Kidney epithelial cell (primary cell): ENCODE measurements around the gene HLCS. TPM values are rescaled to one million over a fixed set of nuclear protein-coding genes. Genes with fewer than 3 reads are reported as not detected.

Experiments used
- DNase-seq: peaks from one replicate; pipeline ENCODE4 v3.0.0-alpha.2; 2010; ENCODE audit warnings: low read depth
- H3K27me3 ChIP-seq: 2 replicates; pipeline ENCODE4 v1.6.0; 2011; ENCODE audit warnings: low read length; ENCODE audit not compliant: control insufficient read depth, insufficient read depth
- H3K36me3 ChIP-seq: 2 replicates; pipeline ENCODE4 v1.5.1; 2011; ENCODE audit warnings: low read length; ENCODE audit not compliant: control insufficient read depth, insufficient read depth
- H3K4me3 ChIP-seq: 2 replicates; pipeline ENCODE4 v1.5.1; 2011; ENCODE audit warnings: low read depth, mild to moderate bottlenecking, control low read depth, low read length
- CTCF ChIP-seq: IDR thresholded peaks from 2 replicates; pipeline ENCODE4 v1.5.1; 2011; ENCODE audit warnings: mild to moderate bottlenecking, moderate library complexity, low read length, control low read depth, inconsistent platforms; ENCODE audit not compliant: insufficient read depth, poor library complexity, severe bottlenecking
- total RNA-seq: library from RNA; depleted of rRNA; stranded (reverse); fragments of >200 nt; gene quantifications from 2 replicates; pipeline ENCODE4 v1.2.3, GENCODE V29; 2015

The HLCS gene
- total RNA-seq, 1 donor from 2014 or later = 26.7 TPM

- Histone ChIP-seq H3K27me3 (no peaks in the 10 kb centered on the region), H3K36me3 (no peaks in the 10 kb centered on the region), H3K4me3 (no peak overlapping the region)
- no peak for DNase-seq
- TF ChIP-seq CTCF = no peak
These were observed 104.7 kb downstream of the HLCS start for GRCh38 chr21:36861595-36862323.

- peak; percentile 45 for DNase-seq
- no peaks in the 10 kb centered on the region for H3K27me3 ChIP-seq
- H3K4me3 ChIP-seq = no peak overlapping the region
- no peaks in the 10 kb centered on the region for H3K36me3 ChIP-seq
- no peak for TF ChIP-seq CTCF
These were observed 105.5 kb downstream of the HLCS start for GRCh38 chr21:36860736-36861594.

GRCh38 chr21:36859744-36860501, 106.5 kb downstream of the HLCS start:
- no peaks in the 10 kb centered on the region for H3K36me3 ChIP-seq
- H3K4me3 ChIP-seq = no peak overlapping the region
- TF ChIP-seq CTCF = no peak
- no peak for DNase-seq
- H3K27me3 ChIP-seq = no peaks in the 10 kb centered on the region

GRCh38 chr21:36858320-36858957, 108.0 kb downstream of the HLCS start:
- no peak for DNase-seq
- no peak for TF ChIP-seq CTCF
- Histone ChIP-seq H3K27me3 (no peaks in the 10 kb centered on the region), H3K36me3 (no peaks in the 10 kb centered on the region), H3K4me3 (no peak overlapping the region)

GRCh38 chr21:36856643-36857042, 109.8 kb downstream of the HLCS start:
- TF ChIP-seq CTCF = no peak
- Histone ChIP-seq H3K36me3 (no peaks in the 10 kb centered on the region), H3K27me3 (no peaks in the 10 kb centered on the region), H3K4me3 (no peak overlapping the region)
- no peak for DNase-seq
